H1 (cell line): ENCODE results near the gene DLG4. TPM values are rescaled to one million over a fixed set of nuclear protein-coding genes. Genes with fewer than 3 reads are reported as not detected.

Experiments
- CTCF ChIA-PET: fragments of 300-600 bp; sonication (Branson Sonifier 250); formaldehyde crosslinking; loops from one replicate; lab custom pipeline; 2021; ENCODE audit not compliant: partially characterized antibody; lab: Charles Lee
- POLR2A ChIA-PET: fragments of 300-600 bp; sonication (Branson Sonifier 250); formaldehyde crosslinking; loops from one replicate; lab custom pipeline; 2021; ENCODE audit warnings: inconsistent platforms; ENCODE audit not compliant: partially characterized antibody; lab: Charles Lee
- DNase-seq, 2 experiments: peaks; one replicate each; pipeline versions ENCODE4 v3.0.0 to v3.0.0-alpha.2; 2010 to 2022; ENCODE audit warnings: low spot score in 2 of 2, low read depth in 1 of 2, mixed read lengths in 1 of 2
- FAIRE-seq: peaks from 2 replicates; lab custom pipeline; 2011; peaks lifted over from hg19 to GRCh38; lab: Jason Lieb, UNC
- H2AFZ ChIP-seq: 2 replicates; pipeline ENCODE4 v1.8.1; 2012; ENCODE audit warnings: low read length, inconsistent platforms
- H2AK5ac ChIP-seq: 2 replicates; pipeline ENCODE4 v1.6.1; 2013; ENCODE audit warnings: low read depth, low read length
- H2BK120ac ChIP-seq: replicated peaks from 2 replicates; pipeline ENCODE3; 2013; ENCODE audit warnings: low read depth, low read length, inconsistent platforms
- H2BK12ac ChIP-seq: 2 replicates; pipeline ENCODE4 v1.6.1; 2013; ENCODE audit warnings: low read depth, low read length
- H2BK15ac ChIP-seq: 2 replicates; pipeline ENCODE4 v1.6.1; 2013; ENCODE audit warnings: low read length
- H2BK20ac ChIP-seq: 2 replicates; pipeline ENCODE4 v1.6.1; 2013; ENCODE audit warnings: low read length
- H2BK5ac ChIP-seq: 2 replicates; pipeline ENCODE4 v1.6.1; 2013; ENCODE audit warnings: low read depth, low read length
- H3K14ac ChIP-seq: 2 replicates; pipeline ENCODE4 v1.6.1; 2013; ENCODE audit warnings: inconsistent platforms; ENCODE audit not compliant: insufficient read length
- H3K18ac ChIP-seq: 2 replicates; pipeline ENCODE4 v1.6.1; 2013; ENCODE audit warnings: low read length; ENCODE audit errors: extremely low read depth
- H3K23ac ChIP-seq: 2 replicates; pipeline ENCODE4 v1.6.1; 2013; ENCODE audit warnings: inconsistent platforms; ENCODE audit not compliant: insufficient read length
- H3K23me2 ChIP-seq: 2 replicates; pipeline ENCODE4 v1.6.1; 2013; ENCODE audit warnings: low read depth, low read length
- H3K27ac ChIP-seq: 2 replicates; pipeline ENCODE4 v1.6.1; 2011; ENCODE audit warnings: low read depth, low read length, inconsistent platforms
- H3K27me3 ChIP-seq, 4 experiments: replicated peaks in 1 of 4; 1 replicate in 1 of 4; 2 replicates in 3 of 4; pipeline versions ENCODE4 v1.6.1 to v1.8.1; 2011 to 2013; ENCODE audit warnings: low read length in 3 of 4, mild to moderate bottlenecking in 3 of 4, inconsistent platforms in 2 of 4, mixed read lengths in 2 of 4, moderate library complexity in 1 of 4; ENCODE audit not compliant: control insufficient read depth in 3 of 4, insufficient read depth in 3 of 4; ENCODE audit errors: extremely low read depth in 1 of 4
- H3K36me3 ChIP-seq, 4 experiments: 2 replicates each; pipeline versions ENCODE4 v1.6.1 to v1.8.1; 2011 to 2013; ENCODE audit warnings: mild to moderate bottlenecking in 4 of 4, low read length in 3 of 4, moderate library complexity in 2 of 4, control low read depth in 1 of 4, inconsistent platforms in 1 of 4; ENCODE audit not compliant: insufficient read depth in 4 of 4, control insufficient read depth in 2 of 4
- H3K4ac ChIP-seq: replicated peaks from 2 replicates; pipeline ENCODE3; 2013; ENCODE audit warnings: low read length, low read depth, mixed read lengths, inconsistent platforms; ENCODE audit not compliant: insufficient read length
- H3K4me1 ChIP-seq, 4 experiments: replicated peaks in 1 of 4; 1 replicate in 1 of 4; 2 replicates in 3 of 4; pipeline versions ENCODE4 v1.6.1 to v1.8.1; 2011 to 2013; ENCODE audit warnings: low read length in 3 of 4, inconsistent platforms in 2 of 4, mixed read lengths in 1 of 4; ENCODE audit not compliant: insufficient read depth in 4 of 4, control insufficient read depth in 3 of 4
- H3K4me2 ChIP-seq, 2 experiments: 2 replicates each; pipeline versions ENCODE4 v1.6.1 to v1.8.1; 2011 to 2013; ENCODE audit warnings: low read depth in 2 of 2, low read length in 2 of 2, control low read depth in 1 of 2, inconsistent platforms in 1 of 2, mild to moderate bottlenecking in 1 of 2; ENCODE audit not compliant: insufficient read depth in 1 of 2
- H3K4me3 ChIP-seq, 4 experiments: fragments of 200-600, 300-600 bp in 1 of 4; sonication (generic), shearing (Covaris generic), sonication (Bioruptor Twin) in 1 of 4; 2 replicates each; pipeline versions ENCODE4 v1.5.1 to v1.8.1; 2011 to 2016; ENCODE audit warnings: low read length in 4 of 4, low read depth in 3 of 4, control low read depth in 2 of 4, inconsistent platforms in 2 of 4, mild to moderate bottlenecking in 2 of 4, mixed read lengths in 1 of 4, moderate library complexity in 1 of 4; ENCODE audit not compliant: insufficient read depth in 2 of 4; ENCODE audit errors: extremely low read depth in 1 of 4
- H3K56ac ChIP-seq: replicated peaks from 2 replicates; pipeline ENCODE3; 2013; ENCODE audit warnings: low read depth, mild to moderate bottlenecking, mixed read lengths, low read length, inconsistent platforms; ENCODE audit not compliant: insufficient read length
- H3K79me1 ChIP-seq: 2 replicates; pipeline ENCODE4 v1.6.1; 2013; ENCODE audit warnings: low read depth, low read length, control low read depth
- H3K79me2 ChIP-seq, 2 experiments: 2 replicates each; pipeline versions ENCODE4 v1.6.1 to v1.8.1; 2012 to 2013; ENCODE audit warnings: low read length in 2 of 2, mild to moderate bottlenecking in 2 of 2, inconsistent platforms in 1 of 2; ENCODE audit not compliant: insufficient read depth in 2 of 2, control insufficient read depth in 1 of 2
- H3K9ac ChIP-seq, 4 experiments: replicated peaks in 1 of 4; 1 replicate in 1 of 4; 2 replicates in 3 of 4; pipeline versions ENCODE4 v1.6.1 to v1.8.1; 2011 to 2013; ENCODE audit warnings: low read depth in 3 of 4, low read length in 3 of 4, control low read depth in 2 of 4, mild to moderate bottlenecking in 2 of 4, moderate library complexity in 2 of 4, inconsistent platforms in 1 of 4; ENCODE audit errors: extremely low read depth in 1 of 4
- H3K9me3 ChIP-seq, 2 experiments: 2 replicates each; pipeline versions ENCODE4 v1.6.1 to v1.8.1; 2012 to 2013; ENCODE audit warnings: mild to moderate bottlenecking in 2 of 2, moderate library complexity in 2 of 2, control low read depth in 1 of 2, inconsistent platforms in 1 of 2, low read depth in 1 of 2, low read length in 1 of 2, mixed read lengths in 1 of 2; ENCODE audit not compliant: insufficient read depth in 2 of 2
- H4K20me1 ChIP-seq, 2 experiments: replicated peaks in 1 of 2; 2 replicates each; pipeline versions ENCODE3 to v1.8.1; 2011 to 2013; ENCODE audit warnings: inconsistent platforms in 2 of 2, low read length in 2 of 2, mild to moderate bottlenecking in 1 of 2; ENCODE audit not compliant: insufficient read depth in 2 of 2, control insufficient read depth in 1 of 2
- H4K5ac ChIP-seq: 2 replicates; pipeline ENCODE4 v1.6.1; 2013; ENCODE audit warnings: low read length, low read depth, mixed read lengths, inconsistent platforms; ENCODE audit not compliant: insufficient read length
- H4K8ac ChIP-seq: 2 replicates; pipeline ENCODE4 v1.8.0; 2013; ENCODE audit warnings: mild to moderate bottlenecking, moderate library complexity, low read length, inconsistent platforms; ENCODE audit not compliant: insufficient read depth; ENCODE audit errors: extremely low read depth
- H4K91ac ChIP-seq: replicated peaks from 2 replicates; pipeline ENCODE3; 2013; ENCODE audit warnings: low read length, mixed read lengths, inconsistent platforms; ENCODE audit not compliant: insufficient read length
- EZH2 ChIP-seq: fragments of 200-600 bp; sonication (generic); IDR thresholded peaks from 2 replicates; pipeline ENCODE4 v1.7.1; 2012; ENCODE audit warnings: low read depth, mild to moderate bottlenecking, moderate library complexity, low read length, inconsistent platforms; ENCODE audit not compliant: severe bottlenecking
- FOSL1 ChIP-seq: IDR thresholded peaks from 2 replicates; pipeline ENCODE4 v1.6.1; 2011; ENCODE audit warnings: mild to moderate bottlenecking, low read depth, low read length, moderate library complexity; ENCODE audit not compliant: insufficient read depth
- POLR2A ChIP-seq, 2 experiments: IDR thresholded peaks; 1 replicate in 1 of 2; 2 replicates in 1 of 2; pipeline ENCODE4 v1.6.1; 2011; ENCODE audit warnings: low read depth in 2 of 2, low read length in 2 of 2, mild to moderate bottlenecking in 2 of 2; ENCODE audit errors: control extremely low read depth in 1 of 2
- SIN3A ChIP-seq, 2 experiments: IDR thresholded peaks in 1 of 2; conservative IDR thresholded peaks in 1 of 2; 2 replicates each; pipeline ENCODE4 v1.6.1; 2011 to 2012; ENCODE audit warnings: low read length in 2 of 2, improper control_type of control experiment in 1 of 2, low read depth in 1 of 2, mild to moderate bottlenecking in 1 of 2
- SIRT6 ChIP-seq: IDR thresholded peaks from one replicate; pipeline ENCODE4 v1.7.1; 2012; ENCODE audit warnings: low read length, inconsistent platforms
- SP1 ChIP-seq: IDR thresholded peaks from 2 replicates; pipeline ENCODE4 v1.6.1; 2011; ENCODE audit warnings: low read depth, low read length
- SUZ12 ChIP-seq: fragments of 200-600 bp; sonication (generic); IDR thresholded peaks from 2 replicates; pipeline ENCODE4 v1.6.1; 2012; ENCODE audit warnings: mild to moderate bottlenecking, inconsistent platforms, low read length, moderate library complexity, mixed read lengths
- WGBS, 2 experiments: shearing (Covaris generic) in 1 of 2; methylation state at CpG; one replicate each; pipeline versions ENCODE4 v1.1.6 to v1.1.7; 2013 to 2015; ENCODE audit warnings: low lambda C conversion rate in 2 of 2, mixed read lengths in 2 of 2, inconsistent platforms in 1 of 2, low coverage in 1 of 2, missing lambda C conversion rate in 1 of 2; ENCODE audit not compliant: insufficient replicate concordance in 2 of 2, insufficient coverage in 1 of 2, insufficient read length in 1 of 2; ENCODE audit errors: extremely low coverage in 1 of 2, missing lambda C conversion rate in 1 of 2; 5-methylcytosine and 5-hydroxymethylcytosine counted together
- polyA plus RNA-seq, 7 experiments: library from polyadenylated mRNA; depleted of rRNA in 3 of 7; stranded (reverse) in 5 of 7; unstranded in 2 of 7; fragments of >200 nt in 5 of 7; fragments of 200-250 nt in 2 of 7; gene quantifications; 1 replicate in 5 of 7; 2 replicates in 1 of 7; 4 replicates in 1 of 7; pipeline versions ENCODE4 v1.2.1 to v1.2.3, GENCODE V29; 2011 to 2013; ENCODE audit warnings: missing spikeins in 2 of 7, mixed read lengths in 2 of 7
- total RNA-seq: library from RNA; stranded (reverse); fragmentation: NEBNext Ultra II Directional; extraction: Animal tissue kit (Norgen Biotek cat#: 25700); gene quantifications from 2 replicates; pipeline ENCODE4 v1.2.1, GENCODE V29; 2021
- TF ChIP-seq, protein P1 (sequence below): IDR thresholded peaks from 2 replicates; pipeline ENCODE4 v1.6.1; 2012; ENCODE audit warnings: inconsistent platforms
- TF ChIP-seq, protein P2 (sequence below): IDR thresholded peaks from 2 replicates; pipeline ENCODE4 v1.6.1; 2011; ENCODE audit warnings: low read length, improper control_type of control experiment

Gene DLG4
- total and polyA plus RNA-seq, 2 of the 8 experiments (the other 6 are each of a cell fraction or from before 2014, with no cell fraction given): 18.9 to 45.9 TPM

DNA sequence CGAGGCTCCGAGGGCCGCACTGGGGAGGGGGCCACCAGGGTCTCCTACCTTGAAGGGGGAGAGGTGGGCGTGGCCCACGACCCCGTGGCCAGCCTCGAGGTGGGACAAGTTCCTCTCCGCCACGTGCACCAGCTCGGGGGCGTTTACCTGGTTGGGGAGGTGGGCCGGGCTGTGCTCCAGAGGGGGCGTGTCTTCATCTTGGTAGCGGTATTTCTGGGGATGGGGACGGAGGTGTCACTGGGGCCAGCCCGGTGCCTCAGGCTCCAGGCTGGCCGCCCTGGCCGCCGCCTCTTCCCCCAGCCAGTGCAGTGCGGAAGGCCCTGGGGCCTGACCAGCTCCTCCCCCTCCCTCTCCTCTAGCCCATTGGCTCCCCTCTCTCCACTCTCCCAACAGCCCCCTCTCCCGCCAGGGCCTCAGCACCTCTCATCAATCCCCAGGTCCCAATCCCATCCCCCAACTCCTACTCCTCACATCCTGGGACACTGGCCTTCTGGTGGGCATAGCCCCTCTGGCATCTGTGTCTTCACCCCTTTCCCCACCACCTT, 11.5 kb downstream of the DLG4 start:
- H2BK5ac ChIP-seq: peak overlapping the region; percentile 90
- peaks cover 26% of the 10 kb centered on the region for H3K79me1 ChIP-seq
- no peak overlapping the region for H3K14ac ChIP-seq
- peak overlapping the region; percentile 80; the same call in 1 of the 2 replicates for H2BK20ac ChIP-seq
- no peak for FAIRE-seq
- H2AFZ ChIP-seq: no peak overlapping the region
- peaks cover 8 to 42% (median 32%) of the 10 kb centered on the region in 4 experiments for H3K4me1 ChIP-seq
- 0 out of 2 replicates have a peak overlapping the region, but pooled peaks have one; percentile 92 for H2BK12ac ChIP-seq
- H4K91ac ChIP-seq: peak overlapping the region; percentile 68
- peak overlapping the region; percentile 96 for H3K18ac ChIP-seq
- 2% methylated on average over 18 of the region's 21 CpGs; no CpG with 5 or more reads in 1 of the 2 experiments for WGBS, 2 experiments
- peak overlapping the region; percentile 71 to 91 for H3K4me2 ChIP-seq
- H3K4ac ChIP-seq: peak overlapping the region; percentile 79
- POLR2A ChIA-PET: interaction anchor here (1.0 to 2.5 kb wide), 15 partner anchors 12 to 375 kb away, joined by 3 to 18 read pairs (median 5); partner anchors contain the start of genes ACADVL, CLDN7, CTDNEP1 and DLG4
- peak overlapping the region; percentile 35; the same call in 1 of the 2 replicates for H3K27ac ChIP-seq
- peaks cover 0 to 58% of the 10 kb centered on the region in 2 experiments; a peak in 2 of 4 replicates for H3K79me2 ChIP-seq
- no peaks in the 10 kb centered on the region for H3K9me3 ChIP-seq
- no peak overlapping the region for H2AK5ac ChIP-seq
- H3K27me3 ChIP-seq: no peaks in the 10 kb centered on the region; a peak in 1 of 7 replicates
- peaks cover 3 to 18% of the 10 kb centered on the region in 2 experiments for H4K20me1 ChIP-seq
- peak in 1 of 2 experiments; percentile 86 for DNase-seq
- H2BK120ac ChIP-seq: no peak overlapping the region
- no peak overlapping the region; the same call in 1 of the 2 replicates for H4K8ac ChIP-seq
- peak overlapping the region in 1 of 4 experiments; percentile 28; a peak in 1 of 7 replicates for H3K9ac ChIP-seq
- H3K4me3 ChIP-seq: peak overlapping the region; percentile 36 to 62 (median 40)
- no peak overlapping the region for H3K56ac ChIP-seq
- CTCF ChIA-PET: interaction anchor here (0.6 to 2.4 kb wide), 7 partner anchors 13 to 162 kb away, joined by 3 to 10 read pairs (median 3); no protein-coding TSS in a partner anchor
- no peak overlapping the region for H3K23ac ChIP-seq
- peaks cover 6 to 11% (median 7%) of the 10 kb centered on the region in 4 experiments; a peak in 7 of 8 replicates for H3K36me3 ChIP-seq
- H2BK15ac ChIP-seq: peak overlapping the region; percentile 88
- peaks cover 26% of the 10 kb centered on the region; the same call in 1 of the 2 replicates for H3K23me2 ChIP-seq
- peak overlapping the region; percentile 57 for H4K5ac ChIP-seq
- TF ChIP-seq SP1: peak; percentile 55; the same call in 1 of the 2 replicates
- TF ChIP-seq SIN3A (conservative IDR thresholded peaks at IDR 0.05 in 1 of 2, IDR thresholded peaks at IDR 0.05 in 1 of 2; ENCODE audit: low read depth in 1 of 2, low read length in 2 of 2): peak in 1 of 2 experiments; percentile 41; a peak in 1 of 4 replicates
- no peak for TF ChIP-seq SIRT6
- no peak for TF ChIP-seq FOSL1
- TF ChIP-seq SUZ12: peak; percentile 42; the same call in 1 of the 2 replicates
- TF ChIP-seq, protein P1, sequence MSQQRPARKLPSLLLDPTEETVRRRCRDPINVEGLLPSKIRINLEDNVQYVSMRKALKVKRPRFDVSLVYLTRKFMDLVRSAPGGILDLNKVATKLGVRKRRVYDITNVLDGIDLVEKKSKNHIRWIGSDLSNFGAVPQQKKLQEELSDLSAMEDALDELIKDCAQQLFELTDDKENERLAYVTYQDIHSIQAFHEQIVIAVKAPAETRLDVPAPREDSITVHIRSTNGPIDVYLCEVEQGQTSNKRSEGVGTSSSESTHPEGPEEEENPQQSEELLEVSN: peak; percentile 83
- no peak for TF ChIP-seq EZH2
- TF ChIP-seq, protein P2, sequence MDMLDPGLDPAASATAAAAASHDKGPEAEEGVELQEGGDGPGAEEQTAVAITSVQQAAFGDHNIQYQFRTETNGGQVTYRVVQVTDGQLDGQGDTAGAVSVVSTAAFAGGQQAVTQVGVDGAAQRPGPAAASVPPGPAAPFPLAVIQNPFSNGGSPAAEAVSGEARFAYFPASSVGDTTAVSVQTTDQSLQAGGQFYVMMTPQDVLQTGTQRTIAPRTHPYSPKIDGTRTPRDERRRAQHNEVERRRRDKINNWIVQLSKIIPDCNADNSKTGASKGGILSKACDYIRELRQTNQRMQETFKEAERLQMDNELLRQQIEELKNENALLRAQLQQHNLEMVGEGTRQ: peak; percentile 35; the same call in 1 of the 2 replicates
- TF ChIP-seq POLR2A (IDR thresholded peaks at IDR 0.05; ENCODE audit: control extremely low read depth in 1 of 2, low read depth in 2 of 2, low read length in 2 of 2): peak in 1 of 2 experiments; percentile 54; a peak in 1 of 3 replicates
